PFSK-1 (cell line): Measurements from ENCODE around the gene SSH2.

ENCODE experiments used
- FOXP2 ChIP-seq: optimal IDR thresholded peaks from 2 replicates; pipeline ENCODE3; 2011; ENCODE audit warnings: borderline replicate concordance, control low read depth, inconsistent platforms; ENCODE audit not compliant: insufficient read depth; ENCODE audit errors: extremely low read length, extremely low read depth
- POLR2AphosphoS5 ChIP-seq: IDR thresholded peaks from 2 replicates; pipeline ENCODE4 v1.6.1; 2012; ENCODE audit warnings: low read depth, mild to moderate bottlenecking, control low read depth, low read length, moderate library complexity
- REST ChIP-seq, 2 experiments: IDR thresholded peaks; 2 replicates each; pipeline versions ENCODE4 v1.6.1 to v1.8.0; 2011 to 2012; ENCODE audit warnings: low read depth in 2 of 2, low read length in 2 of 2, control low read depth in 1 of 2, inconsistent platforms in 1 of 2, mild to moderate bottlenecking in 1 of 2, moderate library complexity in 1 of 2; ENCODE audit not compliant: insufficient read depth in 1 of 2
- SIN3A ChIP-seq: IDR thresholded peaks from 2 replicates; pipeline ENCODE4 v1.6.1; 2012; ENCODE audit warnings: mild to moderate bottlenecking, low read length, moderate library complexity, borderline replicate concordance; ENCODE audit not compliant: insufficient read depth
- TAF1 ChIP-seq: IDR thresholded peaks from 2 replicates; pipeline ENCODE4 v1.6.1; 2012; ENCODE audit warnings: low read length, control low read depth, borderline replicate concordance; ENCODE audit not compliant: insufficient read depth

Gene SSH2

GRCh38 chr17:29623283-29623647 lies 306.8 kb downstream of the SSH2 start:
- no peak for TF ChIP-seq SIN3A
- TF ChIP-seq TAF1 = no peak
- no peak for TF ChIP-seq POLR2AphosphoS5

GRCh38 chr17:29622337-29623282 lies 307.4 kb downstream of the SSH2 start, which contains the start of gene CORO6:
TSS of gene CORO6 (minus strand) at chr17:29622912. CDS start at chr17:29621421, 1,491 bp downstream.
- TF ChIP-seq REST (IDR thresholded peaks at IDR 0.05; ENCODE audit: insufficient read depth in 1 of 2, low read depth in 2 of 2, low read length in 2 of 2) (0 out of 4 replicates have a peak, but pooled peaks of 1 of the 2 experiments have one; percentile 19), TAF1 (0 out of 2 replicates have a peak, but pooled peaks have one; percentile 51), FOXP2 (peak; percentile 20), POLR2AphosphoS5 (peak; percentile 68; the same call in 1 of the 2 replicates), SIN3A (no peak)

GRCh38 chr17:29621751-29622194 lies 308.3 kb downstream of the SSH2 start:
- TF ChIP-seq TAF1 (no peak), REST (IDR thresholded peaks at IDR 0.05; ENCODE audit: insufficient read depth in 1 of 2, low read depth in 2 of 2, low read length in 2 of 2) (no peak), SIN3A (no peak), POLR2AphosphoS5 (no peak), FOXP2 (no peak)

DNA sequence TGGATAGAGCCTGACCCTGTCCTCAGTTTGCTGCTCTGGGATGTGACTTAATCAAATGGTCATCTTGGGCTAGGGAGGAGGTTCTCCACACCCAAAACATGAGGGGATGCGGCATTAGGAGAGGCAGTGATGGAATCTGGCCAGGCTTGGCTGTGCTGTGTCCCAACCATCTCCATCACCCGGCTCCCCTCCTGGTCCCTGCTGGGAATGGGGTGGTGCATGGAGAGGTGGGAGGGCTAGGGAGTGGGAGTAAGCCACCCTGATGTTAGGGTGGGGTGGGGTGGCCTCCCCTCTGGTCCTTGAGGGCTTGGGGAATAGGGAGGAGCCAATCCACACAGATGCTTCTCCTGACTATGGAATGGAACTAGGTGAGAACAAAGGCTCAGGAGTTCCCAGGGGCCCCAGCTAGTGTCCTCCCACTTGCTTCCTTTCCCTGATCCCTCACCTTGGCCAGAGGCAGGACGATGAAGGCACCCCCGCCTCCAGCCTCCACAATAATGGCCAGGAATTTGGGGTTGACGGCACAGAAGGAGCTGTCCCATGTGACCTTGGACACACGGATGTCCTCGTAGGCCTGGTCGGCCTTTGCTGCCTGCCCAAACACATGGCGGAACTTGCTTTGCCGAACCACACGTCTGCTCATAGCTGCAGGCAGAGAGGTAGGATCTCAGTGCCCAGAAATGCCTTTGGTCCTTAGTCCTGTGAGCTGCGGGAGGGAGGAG lies 309.1 kb downstream of the SSH2 start:
- no peak for TF ChIP-seq TAF1
- no peak for TF ChIP-seq POLR2AphosphoS5
- TF ChIP-seq SIN3A = no peak
- no peak for TF ChIP-seq REST (IDR thresholded peaks at IDR 0.05; ENCODE audit: insufficient read depth in 1 of 2, low read depth in 2 of 2, low read length in 2 of 2)
- TF ChIP-seq FOXP2 = no peak

DNA sequence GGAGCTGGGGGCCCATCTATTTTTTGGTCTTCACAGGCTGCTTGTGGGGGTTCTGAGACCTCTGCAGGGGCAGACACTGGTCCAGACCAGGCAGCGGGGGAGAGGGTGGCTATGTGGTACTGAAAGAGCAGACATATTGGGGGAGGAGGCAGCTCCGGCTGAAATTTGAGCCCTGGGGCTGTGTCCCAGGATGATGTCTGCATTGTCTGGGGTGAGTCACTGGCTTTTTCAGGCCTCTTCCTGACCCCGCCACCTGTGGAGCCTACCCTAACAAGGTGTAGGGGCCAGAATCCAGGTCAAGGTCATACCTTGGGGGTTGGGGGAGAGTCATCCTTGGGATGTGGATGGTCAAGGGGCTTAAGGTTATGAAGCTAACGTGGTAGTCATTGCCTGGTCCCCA lies 309.8 kb downstream of the SSH2 start:
- no peak for TF ChIP-seq FOXP2
- no peak for TF ChIP-seq TAF1
- no peak for TF ChIP-seq SIN3A
- no peak for TF ChIP-seq REST (IDR thresholded peaks at IDR 0.05; ENCODE audit: insufficient read depth in 1 of 2, low read depth in 2 of 2, low read length in 2 of 2)
- TF ChIP-seq POLR2AphosphoS5 = no peak
